Stimulated activated naive CD4-positive, alpha-beta T cell treated with Interleukin-2 at 50 U/mL for 16 hours (primary cell): ENCODE data around the gene SLC24A4.
"Not testable (repeated sequence)": the region's sequence is repeated elsewhere in the genome, so short reads cannot be mapped to it uniquely, and the experiment has no call there.

Experiments
- DNase-seq: peaks from one replicate; lab custom pipeline; 2025; lab: John Stamatoyannopoulos, UW

SLC24A4 gene

GRCh38 chr14:92402500-92402899 lies 79.5 kb downstream of the SLC24A4 start:
- not testable (repeated sequence) for DNase-seq

GRCh38 chr14:92404018-92404417 lies 81.1 kb downstream of the SLC24A4 start:
- no peak for DNase-seq

GRCh38 chr14:92404421-92404820 lies 81.5 kb downstream of the SLC24A4 start:
- no peak for DNase-seq

- DNase-seq, result no peak
Observed at GRCh38 chr14:92404938-92405337, 82.0 kb downstream of the SLC24A4 start.

- no peak for DNase-seq
Observed at GRCh38 chr14:92407410-92407809, 84.4 kb downstream of the SLC24A4 start.

GRCh38 chr14:92409043-92409442 lies 86.1 kb downstream of the SLC24A4 start:
- no peak for DNase-seq

GRCh38 chr14:92411135-92411534 lies 88.2 kb downstream of the SLC24A4 start:
- DNase-seq, result no peak

GRCh38 chr14:92411941-92412340 lies 89.0 kb downstream of the SLC24A4 start:
- no peak for DNase-seq

GRCh38 chr14:92412912-92413311 lies 89.9 kb downstream of the SLC24A4 start:
- DNase-seq, result no peak

GRCh38 chr14:92413379-92413778 lies 90.4 kb downstream of the SLC24A4 start:
- DNase-seq, result no peak

- no peak for DNase-seq
Observed at GRCh38 chr14:92414690-92415445, 91.9 kb downstream of the SLC24A4 start.

GRCh38 chr14:92415969-92416368 lies 93.0 kb downstream of the SLC24A4 start:
- DNase-seq, result no peak

GRCh38 chr14:92416544-92416943 lies 93.6 kb downstream of the SLC24A4 start:
- DNase-seq, result no peak

- DNase-seq, result no peak
Observed at GRCh38 chr14:92417759-92418158, 94.8 kb downstream of the SLC24A4 start.

- DNase-seq, result no peak
Observed at GRCh38 chr14:92421751-92422150, 98.8 kb downstream of the SLC24A4 start.

GRCh38 chr14:92425101-92425500 lies 102.1 kb downstream of the SLC24A4 start:
- no peak for DNase-seq

- DNase-seq, result no peak
Observed at GRCh38 chr14:92426237-92426636, 103.3 kb downstream of the SLC24A4 start.

- DNase-seq, result no peak
Observed at GRCh38 chr14:92427096-92427495, 104.1 kb downstream of the SLC24A4 start.

- DNase-seq, result no peak
Observed at GRCh38 chr14:92430686-92431085, 107.7 kb downstream of the SLC24A4 start.

GRCh38 chr14:92431199-92431725 lies 108.3 kb downstream of the SLC24A4 start:
- no peak for DNase-seq

- DNase-seq, result no peak
Observed at GRCh38 chr14:92433407-92433806, 110.4 kb downstream of the SLC24A4 start.

GRCh38 chr14:92435154-92435553 lies 112.2 kb downstream of the SLC24A4 start:
- DNase-seq, result no peak

GRCh38 chr14:92436115-92436776 lies 113.3 kb downstream of the SLC24A4 start:
- DNase-seq, result no peak
